Naive thymus-derived CD4-positive, alpha-beta T cell (primary cell): ENCODE measurements around the gene PNMA8C. TPM values are rescaled to one million over a fixed set of nuclear protein-coding genes. Genes with fewer than 3 reads are reported as not detected.
A peak's percentile ranks its signal among the peaks of the same experiment; 100 is the strongest.
"Not testable (repeated sequence)": the region's sequence is repeated elsewhere in the genome, so short reads cannot be mapped to it uniquely, and the experiment has no call there.

Experiments used
- ATAC-seq: fragments of 150-1000 bp; cut with Tn5 transposase; 2 replicates; pipeline ENCODE4 v1.10.0; 2021; ENCODE audit warnings: mild to moderate bottlenecking, moderate library complexity
- CTCF ChIA-PET: fragments of 350-600 bp; sonication (Branson Sonifier 250); formaldehyde crosslinking; loops from one replicate; lab custom pipeline; 2021; ENCODE audit warnings: antibody characterized with exemption; lab: Charles Lee
- POLR2A ChIA-PET: fragments of 350-600 bp; sonication (Branson Sonifier 250); formaldehyde crosslinking; loops from one replicate; lab custom pipeline; 2021; ENCODE audit warnings: antibody characterized with exemption, inconsistent platforms; lab: Charles Lee
- DNase-seq, 9 donors: peaks; one replicate each; pipeline versions ENCODE4 v3.0.0 to v3.0.0-alpha.2; 2020 to 2022; ENCODE audit warnings: mixed read lengths in 1 of 9
- H3K27ac ChIP-seq: one replicate; pipeline ENCODE4 v1.7.0; 2013; ENCODE audit warnings: mild to moderate bottlenecking, low read depth, low read length, moderate library complexity
- H3K27me3 ChIP-seq, 2 donors: one replicate each; pipeline ENCODE4 v1.7.0; 2013; ENCODE audit warnings: low read length in 2 of 2, mild to moderate bottlenecking in 2 of 2, moderate library complexity in 2 of 2; ENCODE audit not compliant: control insufficient read depth in 2 of 2, insufficient read depth in 2 of 2
- H3K36me3 ChIP-seq, 3 experiments: 1 replicate in 2 of 3; 2 replicates in 1 of 3; pipeline ENCODE4 v1.7.0; 2013; ENCODE audit warnings: low read length in 3 of 3, mild to moderate bottlenecking in 3 of 3, moderate library complexity in 1 of 3; ENCODE audit not compliant: insufficient read depth in 3 of 3, control insufficient read depth in 2 of 3
- H3K4me1 ChIP-seq, 2 donors: one replicate each; pipeline ENCODE4 v1.7.0; 2013; ENCODE audit warnings: low read length in 2 of 2, mild to moderate bottlenecking in 2 of 2, moderate library complexity in 1 of 2; ENCODE audit not compliant: control insufficient read depth in 2 of 2, insufficient read depth in 2 of 2
- H3K4me3 ChIP-seq: 2 replicates; pipeline ENCODE4 v1.7.0; 2013; ENCODE audit warnings: mild to moderate bottlenecking, low read length
- H3K9me3 ChIP-seq, 3 experiments: 1 replicate in 2 of 3; 2 replicates in 1 of 3; pipeline ENCODE4 v1.7.0; 2013; ENCODE audit warnings: low read length in 3 of 3; ENCODE audit not compliant: control insufficient read depth in 2 of 3
- H3K27ac Mint-ChIP-seq, 9 donors: one replicate each; pipeline ENCODE4 v1.8.0; 2020 to 2022; ENCODE audit warnings: mixed read lengths in 9 of 9, mild to moderate bottlenecking in 8 of 9, moderate library complexity in 5 of 9, inconsistent platforms in 2 of 9
- H3K27me3 Mint-ChIP-seq, 5 donors: one replicate each; pipeline ENCODE4 v1.8.0; 2021 to 2022; ENCODE audit warnings: mixed read lengths in 5 of 5, mild to moderate bottlenecking in 1 of 5
- H3K36me3 Mint-ChIP-seq, 5 donors: one replicate each; pipeline ENCODE4 v1.8.0; 2020 to 2022; ENCODE audit warnings: mixed read lengths in 5 of 5, mild to moderate bottlenecking in 3 of 5, inconsistent platforms in 1 of 5
- H3K4me1 Mint-ChIP-seq, 7 donors: one replicate each; pipeline ENCODE4 v1.8.0; 2020 to 2022; ENCODE audit warnings: mixed read lengths in 7 of 7, mild to moderate bottlenecking in 3 of 7, inconsistent platforms in 1 of 7
- H3K4me3 Mint-ChIP-seq, 10 donors: one replicate each; pipeline ENCODE4 v1.8.0; 2020 to 2022; ENCODE audit warnings: mild to moderate bottlenecking in 10 of 10, mixed read lengths in 10 of 10, moderate library complexity in 6 of 10, inconsistent platforms in 2 of 10
- H3K9me3 Mint-ChIP-seq, 11 donors: one replicate each; pipeline ENCODE4 v1.8.0; 2020 to 2022; ENCODE audit warnings: mixed read lengths in 11 of 11, mild to moderate bottlenecking in 4 of 11, inconsistent platforms in 1 of 11, moderate library complexity in 1 of 11
- intact Hi-C, 2 donors: fragments of 100-400 bp; cut with micrococcal nuclease; formaldehyde crosslinking; loops; one replicate each; pipeline ENCODE4 v1.15.1; 2023
- polyA plus RNA-seq, 2 donors: library from polyadenylated mRNA; unstranded; fragments of 300-500 nt; fragmentation: Illumina TruSeq; gene quantifications; one replicate each; pipeline ENCODE4 v1.2.3, GENCODE V29; 2021
- total RNA-seq, 6 experiments: library from RNA in 5 of 6; stranded (reverse) in 5 of 6; gene quantifications; 1 replicate in 5 of 6; 2 replicates in 1 of 6; pipeline ENCODE4 v1.2.3 and lab custom pipeline; 2021 to 2026

Gene PNMA8C
- total and polyA plus RNA-seq, 7 experiments from 2014 or later: not detected

DNA sequence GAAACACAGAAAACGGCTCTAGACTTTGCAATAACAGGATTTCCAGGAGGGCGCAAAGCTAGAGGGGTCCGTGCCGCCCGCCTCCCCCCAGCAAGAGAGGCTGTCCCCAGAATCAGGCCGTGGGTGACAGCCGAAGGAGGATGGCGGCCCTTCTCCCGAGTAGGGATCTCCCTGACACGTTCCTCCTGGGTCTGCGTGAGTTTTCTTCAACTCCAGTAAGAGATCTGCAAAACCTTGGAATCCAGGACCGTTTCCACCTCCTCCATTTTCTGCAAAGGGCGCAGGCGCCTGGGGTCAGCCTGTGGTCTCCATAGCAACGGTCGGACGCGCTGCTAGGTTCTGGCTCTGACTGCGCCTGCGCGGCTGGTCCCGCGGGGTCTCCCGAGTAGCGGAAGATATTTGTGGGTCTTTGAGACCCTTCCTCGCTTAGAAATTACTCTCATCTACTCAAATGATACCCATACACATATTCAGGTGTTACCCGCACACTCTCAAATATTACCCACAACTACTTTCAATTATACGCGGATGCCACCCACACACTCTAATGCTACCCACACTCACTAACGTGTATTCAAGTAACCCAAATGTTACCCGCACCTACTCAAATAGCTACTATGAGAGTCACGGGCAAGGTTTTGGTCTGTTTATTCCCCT lies 2.1 kb downstream of the PNMA8C start:
- peak overlapping the region; percentile 12 to 82 (median 62) for H3K4me3 Mint-ChIP-seq
- peaks cover 24 to 33% (median 26%) of the 10 kb centered on the region in 7 donors for H3K4me1 Mint-ChIP-seq
- peaks cover 0 to 3% (median 0%) of the 10 kb centered on the region in 11 donors for H3K9me3 Mint-ChIP-seq
- H3K27ac Mint-ChIP-seq: no peak overlapping the region
- peak in 2 of 9 donors; percentile 16 to 40 for DNase-seq
- POLR2A ChIA-PET: no interaction called here
- CTCF ChIA-PET: no interaction called here
- H3K36me3 ChIP-seq: no peaks in the 10 kb centered on the region
- peak overlapping the region; percentile 33 for H3K4me3 ChIP-seq
- H3K27me3 Mint-ChIP-seq: peaks cover 64 to 81% (median 73%) of the 10 kb centered on the region in 5 donors
- no peaks in the 10 kb centered on the region for H3K36me3 Mint-ChIP-seq
- peaks cover 1 to 10% of the 10 kb centered on the region in 2 donors for H3K27me3 ChIP-seq
- peaks cover 0 to 4% of the 10 kb centered on the region in 2 donors for H3K4me1 ChIP-seq
- H3K27ac ChIP-seq: no peak overlapping the region
- H3K9me3 ChIP-seq: no peaks in the 10 kb centered on the region
- intact Hi-C loops: no loop called here
- ATAC-seq: no peak

DNA sequence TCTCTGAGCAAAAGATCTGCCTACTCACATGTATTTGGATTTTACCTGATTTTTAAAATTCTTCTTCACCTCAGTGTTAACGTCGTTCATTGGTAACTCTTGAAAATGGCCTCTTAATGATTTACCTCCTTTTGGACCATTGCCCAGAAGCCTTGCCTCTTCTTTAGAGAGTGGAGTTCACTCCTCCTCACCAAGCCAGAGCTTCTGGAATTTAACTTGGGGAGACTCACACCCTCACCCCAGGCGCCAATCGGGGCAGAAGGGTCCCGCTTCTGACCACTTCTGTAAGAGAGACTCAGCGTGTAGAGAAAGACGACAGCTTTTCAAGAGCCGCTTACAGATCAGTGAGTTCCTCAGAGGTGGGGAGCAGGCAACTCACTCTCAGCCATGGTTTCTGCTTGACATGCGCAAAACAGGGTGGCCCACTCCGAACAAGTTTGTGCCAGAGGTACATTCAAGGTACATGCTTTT lies 2.7 kb downstream of the PNMA8C start:
- peak overlapping the region; percentile 33 for H3K4me3 ChIP-seq
- peaks cover 0 to 4% of the 10 kb centered on the region in 2 donors for H3K4me1 ChIP-seq
- no peak overlapping the region for H3K27ac ChIP-seq
- ATAC-seq (no peak), DNase-seq (no peak)
- Mint-ChIP-seq H3K4me1 (peaks cover 24 to 33% (median 26%) of the 10 kb centered on the region in 7 donors), H3K27ac (no peak overlapping the region), H3K9me3 (peaks cover 0 to 3% (median 0%) of the 10 kb centered on the region in 11 donors), H3K27me3 (peaks cover 61 to 78% (median 68%) of the 10 kb centered on the region in 5 donors), H3K4me3 (peak overlapping the region in 9 of 10 donors; percentile 12 to 82 (median 62)), H3K36me3 (no peaks in the 10 kb centered on the region)
- no peaks in the 10 kb centered on the region for H3K36me3 ChIP-seq
- ChIA-PET CTCF (no interaction called here), POLR2A (no interaction called here)
- intact Hi-C loops: no loop called here
- peaks cover 0 to 10% of the 10 kb centered on the region in 2 donors for H3K27me3 ChIP-seq
- H3K9me3 ChIP-seq: no peaks in the 10 kb centered on the region

DNA sequence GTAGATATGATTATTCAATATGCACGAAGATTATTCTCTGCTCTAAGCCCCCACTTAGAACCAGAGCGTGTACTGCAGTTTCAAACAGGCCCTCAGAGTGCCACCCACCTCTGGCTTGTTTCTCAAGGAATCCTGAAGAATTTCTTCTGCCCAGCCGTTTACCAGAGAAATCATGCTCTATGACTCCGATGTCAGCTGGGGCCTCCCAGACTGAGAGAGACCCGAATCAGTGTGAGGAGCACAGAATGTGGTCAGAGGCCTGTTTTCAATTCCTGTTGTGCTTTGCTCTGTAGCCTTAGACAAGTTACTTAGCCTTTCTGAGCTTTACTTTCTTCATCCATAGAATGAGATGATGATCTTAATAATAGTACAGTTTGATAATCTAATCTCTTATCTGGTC lies 5.5 kb downstream of the PNMA8C start:
- CTCF ChIA-PET: interaction anchor here (0.7 kb wide), 1 partner anchor 461 kb away, joined by 3 read pairs; no protein-coding TSS in a partner anchor
- H3K27me3 ChIP-seq: peaks cover 0 to 10% of the 10 kb centered on the region in 2 donors
- no peak overlapping the region for H3K27ac Mint-ChIP-seq
- H3K27me3 Mint-ChIP-seq: peaks cover 43 to 64% (median 56%) of the 10 kb centered on the region in 5 donors
- intact Hi-C loops: no loop called here
- ATAC-seq (no peak), DNase-seq (no peak)
- peaks cover 0 to 4% of the 10 kb centered on the region in 2 donors for H3K4me1 ChIP-seq
- no peak overlapping the region for H3K4me3 ChIP-seq
- POLR2A ChIA-PET: no interaction called here
- peaks cover 0 to 1% (median 0%) of the 10 kb centered on the region in 11 donors for H3K9me3 Mint-ChIP-seq
- H3K36me3 ChIP-seq: no peaks in the 10 kb centered on the region
- no peaks in the 10 kb centered on the region for H3K36me3 Mint-ChIP-seq
- H3K9me3 ChIP-seq: no peaks in the 10 kb centered on the region
- no peak overlapping the region for H3K4me3 Mint-ChIP-seq
- no peak overlapping the region for H3K27ac ChIP-seq
- peaks cover 11 to 21% (median 16%) of the 10 kb centered on the region in 7 donors for H3K4me1 Mint-ChIP-seq

DNA sequence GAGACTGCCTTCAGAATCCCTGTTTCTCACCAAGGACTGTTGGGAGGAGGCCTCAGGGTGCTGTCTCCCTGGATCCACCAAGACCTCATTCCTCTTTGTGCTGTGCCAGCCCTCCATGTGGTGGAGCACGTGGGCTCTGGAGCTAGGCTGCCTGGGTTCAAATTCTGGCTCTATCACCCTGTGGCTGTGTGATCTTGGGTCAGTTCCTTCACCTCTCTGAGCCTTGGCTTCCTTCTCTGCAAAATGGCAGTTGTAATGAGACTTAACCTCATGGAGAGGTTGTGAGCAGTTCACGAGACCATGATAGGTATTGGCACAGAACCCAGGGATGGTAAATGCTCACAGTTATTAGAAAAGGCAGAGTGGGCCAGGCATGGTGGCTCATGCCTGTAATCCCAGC lies 6.4 kb downstream of the PNMA8C start:
- ChIA-PET POLR2A (no interaction called here), CTCF (interaction anchor here (0.6 kb wide), 1 partner anchor 91 kb away, joined by 3 read pairs; no protein-coding TSS in a partner anchor)
- Histone ChIP-seq H3K4me3 (no peak overlapping the region), H3K27ac (no peak overlapping the region), H3K4me1 (peaks cover 0 to 4% of the 10 kb centered on the region in 2 donors), H3K9me3 (no peaks in the 10 kb centered on the region), H3K36me3 (no peaks in the 10 kb centered on the region), H3K27me3 (peaks cover 0 to 10% of the 10 kb centered on the region in 2 donors)
- Mint-ChIP-seq H3K4me1 (peaks cover 9 to 15% (median 14%) of the 10 kb centered on the region in 7 donors), H3K27ac (no peak overlapping the region), H3K4me3 (no peak overlapping the region), H3K36me3 (no peaks in the 10 kb centered on the region), H3K27me3 (peaks cover 35 to 61% (median 47%) of the 10 kb centered on the region in 5 donors), H3K9me3 (peaks cover 0 to 1% (median 0%) of the 10 kb centered on the region in 11 donors)
- DNase-seq: no peak
- ATAC-seq: no peak
- intact Hi-C loops: no loop called here

DNA sequence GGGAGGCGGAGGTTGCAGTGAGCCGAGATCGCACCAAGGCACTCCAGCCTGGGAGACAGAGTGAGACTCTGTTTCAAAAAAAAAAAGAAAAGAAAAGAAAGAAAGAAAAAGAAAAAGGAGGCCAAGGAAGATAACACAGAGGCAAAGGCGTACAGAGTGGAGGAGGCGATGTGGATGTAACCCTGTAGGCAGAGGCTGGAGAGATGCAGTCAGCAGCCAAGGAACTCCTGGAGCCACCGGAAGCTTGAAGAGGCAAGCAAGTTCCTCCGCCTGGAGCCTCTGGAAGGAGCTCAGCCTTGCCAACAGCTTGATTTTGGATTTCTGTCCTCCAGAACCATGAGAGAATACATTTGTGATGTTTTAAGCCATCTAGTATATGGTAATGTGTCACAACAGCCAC lies 8.7 kb downstream of the PNMA8C start:
- Mint-ChIP-seq H3K4me1 (peaks cover 0 to 12% (median 4%) of the 10 kb centered on the region in 7 donors), H3K9me3 (peaks cover 0 to 1% (median 0%) of the 10 kb centered on the region in 11 donors), H3K36me3 (no peaks in the 10 kb centered on the region), H3K27me3 (peaks cover 36 to 61% (median 46%) of the 10 kb centered on the region in 5 donors), H3K27ac (no peak overlapping the region), H3K4me3 (no peak overlapping the region)
- POLR2A ChIA-PET: no interaction called here
- Histone ChIP-seq H3K9me3 (no peaks in the 10 kb centered on the region), H3K4me3 (no peak overlapping the region), H3K4me1 (no peaks in the 10 kb centered on the region), H3K27me3 (peaks cover 2 to 3% of the 10 kb centered on the region in 2 donors), H3K36me3 (no peaks in the 10 kb centered on the region), H3K27ac (no peak overlapping the region)
- intact Hi-C loops: no loop called here
- ATAC-seq: no peak
- no peak for DNase-seq
- CTCF ChIA-PET: no interaction called here

DNA sequence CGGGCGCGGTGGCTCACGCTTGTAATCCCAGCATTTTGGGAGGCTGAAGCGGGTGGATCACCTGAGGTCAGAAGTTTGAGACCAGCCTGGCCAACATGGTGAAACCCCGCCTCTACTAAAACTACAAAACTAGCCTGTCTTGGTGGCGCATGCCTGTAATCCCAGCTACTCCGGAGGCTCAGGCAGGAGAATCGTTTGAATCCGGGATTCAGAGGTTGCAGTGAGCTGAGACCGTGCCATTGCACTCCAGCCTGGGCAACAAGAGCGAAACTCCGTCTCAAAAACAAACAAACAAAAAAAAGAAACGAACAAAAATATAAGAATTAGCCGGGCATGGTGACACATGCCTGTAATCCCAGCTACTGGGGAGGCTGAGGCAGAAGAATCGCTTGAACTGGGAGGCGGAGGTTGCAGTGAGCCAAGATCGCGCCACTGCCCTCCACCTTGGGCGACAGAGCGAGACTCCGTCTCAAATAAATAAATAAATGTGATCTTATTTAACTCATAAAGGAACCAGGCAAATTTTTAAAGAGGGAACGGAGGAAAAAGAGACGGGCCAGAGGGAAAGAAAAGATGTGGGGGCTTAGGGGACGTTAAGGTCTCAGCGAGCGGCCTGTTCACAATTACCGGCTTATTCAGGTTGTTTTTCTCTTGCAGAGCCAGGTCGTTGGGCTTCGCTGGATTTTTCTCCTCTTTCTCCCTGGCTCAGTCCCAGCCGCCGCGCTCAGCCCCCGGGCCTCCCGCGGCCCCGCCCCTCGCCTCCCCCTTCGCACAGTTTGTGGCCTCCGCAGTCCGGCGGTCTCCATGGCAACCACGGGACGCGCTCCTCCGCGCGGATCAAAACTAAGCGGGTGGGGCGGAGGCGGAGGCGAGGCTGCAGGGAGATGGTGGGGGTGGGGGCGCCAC lies 12.7 kb downstream of the PNMA8C start:
- H3K4me3 ChIP-seq, H3K36me3 Mint-ChIP-seq, H3K36me3 ChIP-seq, H3K9me3 ChIP-seq, H3K4me1 ChIP-seq, H3K27ac Mint-ChIP-seq, intact Hi-C loops, POLR2A ChIA-PET, CTCF ChIA-PET, H3K9me3 Mint-ChIP-seq, ATAC-seq, DNase-seq, H3K27me3 ChIP-seq, H3K27ac ChIP-seq: not testable (repeated sequence)
- peaks cover 0 to 14% (median 10%) of the 10 kb centered on the region in 7 donors for H3K4me1 Mint-ChIP-seq
- H3K4me3 Mint-ChIP-seq: peak overlapping the region in 5 of 10 donors; percentile 16 to 58 (median 35)
- peaks cover 52 to 74% (median 62%) of the 10 kb centered on the region in 5 donors for H3K27me3 Mint-ChIP-seq
